Superior temporal gyrus (tissue), 1 donor: ENCODE results near the gene MAOB.
"Not testable (repeated sequence)": the region's sequence is repeated elsewhere in the genome, so short reads cannot be mapped to it uniquely, and the experiment has no call there.

Experiments
- DNase-seq: peaks from one replicate; pipeline ENCODE4 v3.0.0-alpha.2; 2016; ENCODE audit errors: extremely low spot score

The MAOB gene

GRCh38 chrX:43882294-43882681 lies at the start of gene MAOB:
Gene MAOB (minus strand): TSS chrX:43882450. CDS start chrX:43882299, 151 bp downstream.
- no peak for DNase-seq

- DNase-seq = not testable (repeated sequence)
Measured at GRCh38 chrX:43922032-43922431, 39.8 kb upstream of the MAOB start.

- not testable (repeated sequence) for DNase-seq
Measured at GRCh38 chrX:43910772-43911171, 28.5 kb upstream of the MAOB start.

GRCh38 chrX:43910012-43910411 lies 27.8 kb upstream of the MAOB start:
- DNase-seq = no peak

GRCh38 chrX:43909141-43909540 lies 26.9 kb upstream of the MAOB start:
- no peak for DNase-seq

- DNase-seq = no peak
Measured at GRCh38 chrX:43899878-43900815, 17.9 kb upstream of the MAOB start.

GRCh38 chrX:43898406-43899035 lies 16.3 kb upstream of the MAOB start:
- DNase-seq = no peak

- no peak for DNase-seq
Measured at GRCh38 chrX:43897290-43897689, 15.0 kb upstream of the MAOB start.

GRCh38 chrX:43892336-43892870 lies 10.2 kb upstream of the MAOB start:
- no peak for DNase-seq

GRCh38 chrX:43885617-43886016 lies 3.4 kb upstream of the MAOB start:
- no peak for DNase-seq

- DNase-seq = no peak
Measured at GRCh38 chrX:43881410-43882293, 598 bp downstream of the MAOB start.

- DNase-seq = no peak
Measured at GRCh38 chrX:43880425-43880824, 1.8 kb downstream of the MAOB start.

GRCh38 chrX:43878906-43879526 lies 3.2 kb downstream of the MAOB start:
- DNase-seq = no peak

GRCh38 chrX:43876680-43877079 lies 5.6 kb downstream of the MAOB start:
- DNase-seq = no peak

GRCh38 chrX:43870758-43871419 lies 11.4 kb downstream of the MAOB start:
- no peak for DNase-seq

- no peak for DNase-seq
Measured at GRCh38 chrX:43870011-43870410, 12.2 kb downstream of the MAOB start.

- no peak for DNase-seq
Measured at GRCh38 chrX:43868791-43869190, 13.5 kb downstream of the MAOB start.

- no peak for DNase-seq
Measured at GRCh38 chrX:43866423-43866822, 15.8 kb downstream of the MAOB start.

GRCh38 chrX:43865791-43866190 lies 16.5 kb downstream of the MAOB start:
- DNase-seq = no peak

GRCh38 chrX:43862434-43862833 lies 19.8 kb downstream of the MAOB start:
- no peak for DNase-seq

- DNase-seq = no peak
Measured at GRCh38 chrX:43861750-43862149, 20.5 kb downstream of the MAOB start.
